HepG2 (cell line): ENCODE measurements around the gene ABCC1. TPM values are rescaled to one million over a fixed set of nuclear protein-coding genes. Genes with fewer than 3 reads are reported as not detected.

ENCODE experiments used
- AHR ChIP-seq: IDR thresholded peaks from 2 replicates; pipeline ENCODE4 v1.6.1; 2018; ENCODE audit warnings: missing genetic modification reagents, missing compliant biosample characterization
- DNMT3B ChIP-seq: conservative IDR thresholded peaks from 2 replicates; pipeline ENCODE4 v1.6.1; 2016; ENCODE audit warnings: missing biosample characterization, control low read depth
- HMGA1 ChIP-seq: sonication (generic); formaldehyde crosslinking; conservative IDR thresholded peaks from 2 replicates; pipeline ENCODE4 v1.4.0; 2020; ENCODE audit warnings: missing genetic modification reagents
- KDM3A ChIP-seq: IDR thresholded peaks from 2 replicates; pipeline ENCODE4 v1.6.1; 2018; ENCODE audit warnings: low read depth, missing compliant biosample characterization
- MED13 ChIP-seq: sonication (generic); formaldehyde crosslinking; IDR thresholded peaks from 2 replicates; pipeline ENCODE4 v1.5.0; 2020; ENCODE audit warnings: missing genetic modification reagents
- NCOA2 ChIP-seq: sonication (generic); formaldehyde crosslinking; IDR thresholded peaks from 2 replicates; pipeline ENCODE4 v1.8.0; 2022; ENCODE audit warnings: inconsistent platforms
- PLRG1 ChIP-seq: fragments of 450-650 bp; conservative IDR thresholded peaks from 2 replicates; pipeline ENCODE4 v1.6.1; 2016
- PRDM10 ChIP-seq: sonication (generic); formaldehyde crosslinking; IDR thresholded peaks from 2 replicates; pipeline ENCODE4 v1.4.0; 2020; ENCODE audit warnings: low read depth, missing genetic modification reagents
- SMAD1 ChIP-seq: sonication (generic); formaldehyde crosslinking; IDR thresholded peaks from 2 replicates; pipeline ENCODE4 v1.4.0; 2020; ENCODE audit warnings: missing genetic modification reagents, low read depth, mild to moderate bottlenecking, borderline replicate concordance
- ZNF20 ChIP-seq: sonication (generic); formaldehyde crosslinking; IDR thresholded peaks from 2 replicates; pipeline ENCODE4 v1.4.0; 2020; ENCODE audit warnings: mild to moderate bottlenecking, moderate library complexity, missing genetic modification reagents
- ZNF256 ChIP-seq: sonication (generic); formaldehyde crosslinking; conservative IDR thresholded peaks from 2 replicates; pipeline ENCODE4 v1.4.0; 2020; ENCODE audit warnings: missing genetic modification reagents
- ZNF280D ChIP-seq: sonication (generic); formaldehyde crosslinking; IDR thresholded peaks from 2 replicates; pipeline ENCODE4 v1.5.1; 2020; ENCODE audit warnings: mild to moderate bottlenecking, missing genetic modification reagents
- ZNF468 ChIP-seq: sonication (generic); formaldehyde crosslinking; IDR thresholded peaks from 2 replicates; pipeline ENCODE4 v1.8.0; 2022; ENCODE audit warnings: mild to moderate bottlenecking, moderate library complexity, missing genetic modification reagents
- ZNF883 ChIP-seq: sonication (generic); formaldehyde crosslinking; IDR thresholded peaks from 2 replicates; pipeline ENCODE4 v1.5.1; 2020; ENCODE audit warnings: mild to moderate bottlenecking, missing genetic modification reagents; ENCODE audit errors: not compliant biosample characterization
- polyA plus RNA-seq, 8 experiments: library from polyadenylated mRNA; depleted of rRNA in 3 of 8; stranded (reverse) in 7 of 8; unstranded in 1 of 8; fragments of >200 nt; fragmentation: Illumina TruSeq in 4 of 8; extraction: Trizol in 4 of 8; gene quantifications; 2 replicates each; pipeline versions ENCODE4 v1.2.1 to v1.2.3, GENCODE V29; 2011 to 2016; ENCODE audit warnings: low read depth in 4 of 8, missing spikeins in 1 of 8, mixed read lengths in 1 of 8; ENCODE audit not compliant: insufficient read depth in 1 of 8
- total RNA-seq, 5 experiments: library from RNA; depleted of rRNA; stranded (reverse); fragments of >200 nt; fragmentation: Illumina TruSeq; extraction: Trizol; gene quantifications; 2 replicates each; pipeline ENCODE4 v1.2.3, GENCODE V29; 2016; ENCODE audit warnings: low read depth in 1 of 5
- TF ChIP-seq, protein P1 (sequence below): IDR thresholded peaks from 2 replicates; pipeline ENCODE4 v1.6.1; 2016; ENCODE audit warnings: mild to moderate bottlenecking
- TF ChIP-seq, protein P2 (sequence below): sonication (generic); formaldehyde crosslinking; IDR thresholded peaks from 2 replicates; pipeline ENCODE4 v1.4.0; 2020; ENCODE audit warnings: mild to moderate bottlenecking, missing genetic modification reagents
- TF ChIP-seq, protein P3 (sequence below): sonication (generic); formaldehyde crosslinking; IDR thresholded peaks from 2 replicates; pipeline ENCODE4 v1.5.0; 2020; ENCODE audit warnings: missing genetic modification reagents

The ABCC1 gene
- total and polyA plus RNA-seq, 2 of the 13 experiments (the other 11 are each of a cell fraction or from before 2014, with no cell fraction given), result 13.0 to 30.6 TPM

GRCh38 chr16:15949210-15950160 lies at the start of gene ABCC1 (continued):
- TF ChIP-seq, protein P1, sequence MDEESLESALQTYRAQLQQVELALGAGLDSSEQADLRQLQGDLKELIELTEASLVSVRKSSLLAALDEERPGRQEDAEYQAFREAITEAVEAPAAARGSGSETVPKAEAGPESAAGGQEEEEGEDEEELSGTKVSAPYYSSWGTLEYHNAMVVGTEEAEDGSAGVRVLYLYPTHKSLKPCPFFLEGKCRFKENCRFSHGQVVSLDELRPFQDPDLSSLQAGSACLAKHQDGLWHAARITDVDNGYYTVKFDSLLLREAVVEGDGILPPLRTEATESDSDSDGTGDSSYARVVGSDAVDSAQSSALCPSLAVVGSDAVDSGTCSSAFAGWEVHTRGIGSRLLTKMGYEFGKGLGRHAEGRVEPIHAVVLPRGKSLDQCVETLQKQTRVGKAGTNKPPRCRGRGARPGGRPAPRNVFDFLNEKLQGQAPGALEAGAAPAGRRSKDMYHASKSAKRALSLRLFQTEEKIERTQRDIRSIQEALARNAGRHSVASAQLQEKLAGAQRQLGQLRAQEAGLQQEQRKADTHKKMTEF, result no peak
- TF ChIP-seq ZNF20 (CRISPR knock-in tag) (no peak), NCOA2 (CRISPR knock-in tag) (no peak), ZNF883 (CRISPR knock-in tag) (no peak), AHR (CRISPR knock-in tag) (no peak), MED13 (CRISPR knock-in tag) (no peak), SMAD1 (CRISPR knock-in tag) (no peak), PRDM10 (CRISPR knock-in tag) (no peak), KDM3A (CRISPR knock-in tag) (peak; percentile 21; the same call in 1 of the 2 replicates), ZNF280D (CRISPR knock-in tag) (no peak), ZNF256 (no peak), PLRG1 (no peak), HMGA1 (CRISPR knock-in tag) (no peak), ZNF468 (CRISPR knock-in tag) (no peak), DNMT3B (CRISPR knock-in tag) (no peak)
- TF ChIP-seq, protein P2, sequence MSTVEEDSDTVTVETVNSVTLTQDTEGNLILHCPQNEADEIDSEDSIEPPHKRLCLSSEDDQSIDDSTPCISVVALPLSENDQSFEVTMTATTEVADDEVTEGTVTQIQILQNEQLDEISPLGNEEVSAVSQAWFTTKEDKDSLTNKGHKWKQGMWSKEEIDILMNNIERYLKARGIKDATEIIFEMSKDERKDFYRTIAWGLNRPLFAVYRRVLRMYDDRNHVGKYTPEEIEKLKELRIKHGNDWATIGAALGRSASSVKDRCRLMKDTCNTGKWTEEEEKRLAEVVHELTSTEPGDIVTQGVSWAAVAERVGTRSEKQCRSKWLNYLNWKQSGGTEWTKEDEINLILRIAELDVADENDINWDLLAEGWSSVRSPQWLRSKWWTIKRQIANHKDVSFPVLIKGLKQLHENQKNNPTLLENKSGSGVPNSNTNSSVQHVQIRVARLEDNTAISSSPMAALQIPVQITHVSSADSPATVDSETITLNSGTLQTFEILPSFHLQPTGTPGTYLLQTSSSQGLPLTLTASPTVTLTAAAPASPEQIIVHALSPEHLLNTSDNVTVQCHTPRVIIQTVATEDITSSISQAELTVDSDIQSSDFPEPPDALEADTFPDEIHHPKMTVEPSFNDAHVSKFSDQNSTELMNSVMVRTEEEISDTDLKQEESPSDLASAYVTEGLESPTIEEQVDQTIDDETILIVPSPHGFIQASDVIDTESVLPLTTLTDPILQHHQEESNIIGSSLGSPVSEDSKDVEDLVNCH (CRISPR knock-in tag), result no peak
- TF ChIP-seq, protein P3, sequence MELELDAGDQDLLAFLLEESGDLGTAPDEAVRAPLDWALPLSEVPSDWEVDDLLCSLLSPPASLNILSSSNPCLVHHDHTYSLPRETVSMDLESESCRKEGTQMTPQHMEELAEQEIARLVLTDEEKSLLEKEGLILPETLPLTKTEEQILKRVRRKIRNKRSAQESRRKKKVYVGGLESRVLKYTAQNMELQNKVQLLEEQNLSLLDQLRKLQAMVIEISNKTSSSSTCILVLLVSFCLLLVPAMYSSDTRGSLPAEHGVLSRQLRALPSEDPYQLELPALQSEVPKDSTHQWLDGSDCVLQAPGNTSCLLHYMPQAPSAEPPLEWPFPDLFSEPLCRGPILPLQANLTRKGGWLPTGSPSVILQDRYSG (CRISPR knock-in tag), result no peak
